ENCODE results near the gene HHIPL1. TPM values are rescaled to one million over a fixed set of nuclear protein-coding genes. Genes with fewer than 3 reads are reported as not detected.

Gene HHIPL1
- total RNA-seq, 1 experiment from 2014 or later, result 2.1 TPM

- H3K4me3 ChIP-seq (ENCODE audit: low read depth in 2 of 2, low read length in 2 of 2), result no peak overlapping the region
- no peak for DNase-seq (ENCODE audit: low read depth, low spot score)
- no peak for ATAC-seq
- no peak for TF ChIP-seq CTCF (IDR thresholded peaks at IDR 0.05)
- TF ChIP-seq REST (IDR thresholded peaks at IDR 0.05; ENCODE audit: insufficient read depth in 1 of 2, low read depth in 2 of 2, low read length in 1 of 2), result no peak
- no peak for TF ChIP-seq SIN3A (IDR thresholded peaks at IDR 0.05; ENCODE audit: borderline replicate concordance, insufficient read depth, low read depth, low read length)
- no peak for TF ChIP-seq TCF7L2 (IDR thresholded peaks at IDR 0.05; ENCODE audit: low read depth, low read length)
- no peak for TF ChIP-seq POLR2AphosphoS5 (IDR thresholded peaks at IDR 0.05; ENCODE audit: low read depth, low read length)
- no peak overlapping the region for H3K27ac ChIP-seq (ENCODE audit: low read length)
- POLR2A ChIA-PET, result no interaction called here
- no peaks in the 10 kb centered on the region for H3K9me3 ChIP-seq (ENCODE audit: control insufficient read depth, insufficient read depth, low read depth, low read length)
- no peaks in the 10 kb centered on the region for H3K4me1 ChIP-seq (ENCODE audit: control insufficient read depth, insufficient read depth, low read length)
- no TSS peak for BruUV-seq (replicated peaks)
- no peaks in the 10 kb centered on the region for H3K27me3 ChIP-seq (ENCODE audit: control insufficient read depth, insufficient read depth, low read length)
- H3K36me3 ChIP-seq (ENCODE audit: control insufficient read depth, insufficient read depth, low read length), result no peaks in the 10 kb centered on the region
- CTCF ChIA-PET, result no interaction called here
- in situ Hi-C loops (cut with HindIII; ENCODE audit: low pct_unique_long_range_greater_than_20kb, low sequenced_read_pairs), result no loop called here
- intact Hi-C loops (cut with micrococcal nuclease; ENCODE audit: unreplicated experiment), result no loop called here
Measured at GRCh38 chr14:99647411-99647810, 2.5 kb downstream of the HHIPL1 start.

GRCh38 chr14:99648027-99648784 is 3.3 kb downstream of the HHIPL1 start:
- ChIA-PET POLR2A (no interaction called here), CTCF (no interaction called here)
- no peak overlapping the region for H3K27ac ChIP-seq (ENCODE audit: low read length)
- DNase-seq (ENCODE audit: low read depth, low spot score) (no peak), ATAC-seq (no peak)
- no peaks in the 10 kb centered on the region for H3K9me3 ChIP-seq (ENCODE audit: control insufficient read depth, insufficient read depth, low read depth, low read length)
- in situ Hi-C loops (cut with HindIII; ENCODE audit: low pct_unique_long_range_greater_than_20kb, low sequenced_read_pairs), result no loop called here
- H3K36me3 ChIP-seq (ENCODE audit: control insufficient read depth, insufficient read depth, low read length), result no peaks in the 10 kb centered on the region
- intact Hi-C loops (cut with micrococcal nuclease; ENCODE audit: unreplicated experiment), result no loop called here
- no peak overlapping the region for H3K4me3 ChIP-seq (ENCODE audit: low read depth in 2 of 2, low read length in 2 of 2)
- no peaks in the 10 kb centered on the region for H3K27me3 ChIP-seq (ENCODE audit: control insufficient read depth, insufficient read depth, low read length)
- no peak for TF ChIP-seq REST (IDR thresholded peaks at IDR 0.05; ENCODE audit: insufficient read depth in 1 of 2, low read depth in 2 of 2, low read length in 1 of 2)
- TF ChIP-seq SIN3A (IDR thresholded peaks at IDR 0.05; ENCODE audit: borderline replicate concordance, insufficient read depth, low read depth, low read length), result no peak
- TF ChIP-seq CTCF (IDR thresholded peaks at IDR 0.05), result no peak
- no peak for TF ChIP-seq TCF7L2 (IDR thresholded peaks at IDR 0.05; ENCODE audit: low read depth, low read length)
- no peak for TF ChIP-seq POLR2AphosphoS5 (IDR thresholded peaks at IDR 0.05; ENCODE audit: low read depth, low read length)
- no peaks in the 10 kb centered on the region for H3K4me1 ChIP-seq (ENCODE audit: control insufficient read depth, insufficient read depth, low read length)
- no TSS peak for BruUV-seq (replicated peaks)
